Fibroblast of pulmonary artery (primary cell): ENCODE data around the gene OTOF.

ENCODE experiments used
- DNase-seq: peaks from one replicate; pipeline ENCODE4 v3.0.0-alpha.2; 2010; ENCODE audit warnings: low read depth
- H3K4me3 ChIP-seq: replicated peaks from 2 replicates; pipeline ENCODE4 v1.5.1; 2011; ENCODE audit warnings: low read depth, mild to moderate bottlenecking, control low read depth, low read length, moderate library complexity
- TF ChIP-seq, protein P1 (sequence below): IDR thresholded peaks from 2 replicates; pipeline ENCODE4 v1.5.1; 2011; ENCODE audit warnings: mild to moderate bottlenecking, control low read depth, low read length, inconsistent platforms; ENCODE audit errors: missing control alignments

OTOF gene

GRCh38 chr2:26450031-26450635, 27.8 kb downstream of the OTOF start:
- no peak for DNase-seq
- no peak overlapping the region for H3K4me3 ChIP-seq
- TF ChIP-seq, protein P1, sequence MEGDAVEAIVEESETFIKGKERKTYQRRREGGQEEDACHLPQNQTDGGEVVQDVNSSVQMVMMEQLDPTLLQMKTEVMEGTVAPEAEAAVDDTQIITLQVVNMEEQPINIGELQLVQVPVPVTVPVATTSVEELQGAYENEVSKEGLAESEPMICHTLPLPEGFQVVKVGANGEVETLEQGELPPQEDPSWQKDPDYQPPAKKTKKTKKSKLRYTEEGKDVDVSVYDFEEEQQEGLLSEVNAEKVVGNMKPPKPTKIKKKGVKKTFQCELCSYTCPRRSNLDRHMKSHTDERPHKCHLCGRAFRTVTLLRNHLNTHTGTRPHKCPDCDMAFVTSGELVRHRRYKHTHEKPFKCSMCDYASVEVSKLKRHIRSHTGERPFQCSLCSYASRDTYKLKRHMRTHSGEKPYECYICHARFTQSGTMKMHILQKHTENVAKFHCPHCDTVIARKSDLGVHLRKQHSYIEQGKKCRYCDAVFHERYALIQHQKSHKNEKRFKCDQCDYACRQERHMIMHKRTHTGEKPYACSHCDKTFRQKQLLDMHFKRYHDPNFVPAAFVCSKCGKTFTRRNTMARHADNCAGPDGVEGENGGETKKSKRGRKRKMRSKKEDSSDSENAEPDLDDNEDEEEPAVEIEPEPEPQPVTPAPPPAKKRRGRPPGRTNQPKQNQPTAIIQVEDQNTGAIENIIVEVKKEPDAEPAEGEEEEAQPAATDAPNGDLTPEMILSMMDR = no peak

GRCh38 chr2:26449278-26450030, 28.5 kb downstream of the OTOF start:
- TF ChIP-seq, protein P1 = no peak
- H3K4me3 ChIP-seq = no peak overlapping the region
- no peak for DNase-seq

GRCh38 chr2:26448651-26449050, 29.3 kb downstream of the OTOF start:
- TF ChIP-seq, protein P1 = no peak
- H3K4me3 ChIP-seq = no peak overlapping the region
- no peak for DNase-seq

DNA sequence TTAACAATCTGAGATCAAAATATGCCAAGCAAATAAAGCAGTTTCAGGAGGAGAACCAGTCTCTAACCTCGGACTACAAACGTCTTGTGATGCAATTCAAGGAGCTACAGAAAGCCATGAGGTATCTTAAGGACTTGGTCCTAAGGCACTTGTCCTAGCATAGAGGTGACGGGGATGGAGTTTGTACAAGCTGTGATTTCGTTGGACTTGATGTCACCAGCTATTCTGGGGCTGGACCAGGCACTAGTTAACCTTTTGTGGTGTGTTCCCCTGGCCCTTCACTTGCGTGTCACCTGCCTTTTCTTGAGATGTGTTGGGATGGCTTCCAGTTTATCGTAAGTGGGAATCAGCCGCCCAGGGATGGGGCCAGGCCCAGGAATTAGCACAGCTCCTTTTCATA, 33.7 kb downstream of the OTOF start:
- DNase-seq = no peak
- TF ChIP-seq, protein P1 = no peak
- H3K4me3 ChIP-seq = no peak overlapping the region

- no peak for DNase-seq
- TF ChIP-seq, protein P1 = no peak
- no peak overlapping the region for H3K4me3 ChIP-seq
Observed at GRCh38 chr2:26442707-26443106, 35.2 kb downstream of the OTOF start.

- TF ChIP-seq, protein P1 = no peak
- H3K4me3 ChIP-seq = no peak overlapping the region
- no peak for DNase-seq
Observed at GRCh38 chr2:26442301-26442700, 35.6 kb downstream of the OTOF start.
